HEK293T (cell line): ENCODE results near the gene SREBF2.

Experiments
- CTCF ChIA-PET: fragments of 350-600 bp; formaldehyde crosslinking; extraction: SDS; loops from one replicate; lab custom pipeline; 2021; ENCODE audit warnings: antibody characterized with exemption, inconsistent platforms; lab: Yijun Ruan, JAX
- POLR2A ChIA-PET: fragments of 350-600 bp; formaldehyde crosslinking; extraction: SDS; loops from one replicate; lab custom pipeline; 2020; ENCODE audit warnings: antibody characterized with exemption, inconsistent platforms; lab: Yijun Ruan, JAX
- DNase-seq: peaks from one replicate; pipeline ENCODE4 v3.0.0; 2012; ENCODE audit warnings: mixed read lengths; ENCODE audit errors: extremely low spot score
- ARNT ChIP-seq: fragments of 450-650 bp; IDR thresholded peaks from 2 replicates; pipeline ENCODE4 v1.6.1; 2017; ENCODE audit warnings: mild to moderate bottlenecking
- BHLHE40 ChIP-seq: fragments of 450-650 bp; IDR thresholded peaks from 2 replicates; pipeline ENCODE4 v1.6.1; 2016; ENCODE audit warnings: mild to moderate bottlenecking, moderate library complexity, borderline replicate concordance
- CTBP1 ChIP-seq: fragments of 450-650 bp; IDR thresholded peaks from 2 replicates; pipeline ENCODE4 v1.6.1; 2016; ENCODE audit warnings: borderline replicate concordance
- ELF4 ChIP-seq: fragments of 450-650 bp; IDR thresholded peaks from 2 replicates; pipeline ENCODE4 v1.6.1; 2017; ENCODE audit warnings: antibody characterized with exemption
- FOXA1 ChIP-seq: fragments of 450-650 bp; IDR thresholded peaks from 2 replicates; pipeline ENCODE4 v1.6.1; 2016; ENCODE audit warnings: mild to moderate bottlenecking
- FOXK2 ChIP-seq: fragments of 450-650 bp; IDR thresholded peaks from 2 replicates; pipeline ENCODE4 v1.6.1; 2016; ENCODE audit warnings: mild to moderate bottlenecking
- FOXM1 ChIP-seq: fragments of 450-650 bp; IDR thresholded peaks from 2 replicates; pipeline ENCODE4 v1.6.1; 2017; ENCODE audit warnings: mild to moderate bottlenecking, borderline replicate concordance
- HDGF ChIP-seq: fragments of 450-650 bp; IDR thresholded peaks from 2 replicates; pipeline ENCODE4 v1.6.1; 2017; ENCODE audit warnings: antibody characterized with exemption, borderline replicate concordance
- L3MBTL2 ChIP-seq: fragments of 450-650 bp; conservative IDR thresholded peaks from 2 replicates; pipeline ENCODE4 v1.6.1; 2016; ENCODE audit warnings: mild to moderate bottlenecking
- LEF1 ChIP-seq: fragments of 450-650 bp; IDR thresholded peaks from 2 replicates; pipeline ENCODE4 v1.6.1; 2017; ENCODE audit warnings: mild to moderate bottlenecking, borderline replicate concordance
- NFRKB ChIP-seq: fragments of 450-650 bp; IDR thresholded peaks from 2 replicates; pipeline ENCODE4 v1.6.1; 2016; ENCODE audit warnings: mild to moderate bottlenecking, moderate library complexity
- SP1 ChIP-seq: fragments of 450-650 bp; IDR thresholded peaks from 2 replicates; pipeline ENCODE4 v1.6.1; 2017
- SUZ12 ChIP-seq: fragments of 450-650 bp; IDR thresholded peaks from 2 replicates; pipeline ENCODE4 v1.6.1; 2016; ENCODE audit warnings: mild to moderate bottlenecking
- TARDBP ChIP-seq: fragments of 450-650 bp; IDR thresholded peaks from 2 replicates; pipeline ENCODE4 v1.6.1; 2016
- ZNF384 ChIP-seq: fragments of 450-650 bp; IDR thresholded peaks from 2 replicates; pipeline ENCODE4 v1.6.1; 2016
- TF ChIP-seq, protein P1 (sequence below): fragments of 450-650 bp; IDR thresholded peaks from 2 replicates; pipeline ENCODE4 v1.6.1; 2016

The SREBF2 gene

DNA sequence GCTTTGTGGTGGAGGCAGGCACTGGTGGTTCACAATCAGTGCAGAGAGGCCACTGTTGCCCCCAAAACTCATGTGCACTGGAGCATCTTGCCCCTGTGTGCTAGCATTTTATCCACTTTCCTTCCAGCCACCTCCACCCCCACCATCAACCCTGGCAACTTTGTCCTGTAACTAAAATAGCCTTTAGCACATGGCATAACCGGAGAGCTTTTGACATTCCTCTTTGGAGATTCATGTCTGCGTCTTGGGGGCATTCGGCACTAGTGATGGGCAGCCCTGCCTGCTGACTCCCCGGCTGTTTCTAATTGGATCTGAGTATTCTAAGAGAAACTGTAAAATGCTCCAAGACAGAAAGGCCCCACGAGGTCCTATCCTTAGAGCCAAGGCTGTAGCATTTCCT lies 66.2 kb downstream of the SREBF2 start:
- TF ChIP-seq NFRKB (no peak), FOXA1 (no peak), FOXK2 (no peak), LEF1 (no peak), CTBP1 (no peak), ARNT (no peak), HDGF (no peak), TARDBP (no peak), SP1 (no peak), L3MBTL2 (no peak)
- TF ChIP-seq, protein P1, sequence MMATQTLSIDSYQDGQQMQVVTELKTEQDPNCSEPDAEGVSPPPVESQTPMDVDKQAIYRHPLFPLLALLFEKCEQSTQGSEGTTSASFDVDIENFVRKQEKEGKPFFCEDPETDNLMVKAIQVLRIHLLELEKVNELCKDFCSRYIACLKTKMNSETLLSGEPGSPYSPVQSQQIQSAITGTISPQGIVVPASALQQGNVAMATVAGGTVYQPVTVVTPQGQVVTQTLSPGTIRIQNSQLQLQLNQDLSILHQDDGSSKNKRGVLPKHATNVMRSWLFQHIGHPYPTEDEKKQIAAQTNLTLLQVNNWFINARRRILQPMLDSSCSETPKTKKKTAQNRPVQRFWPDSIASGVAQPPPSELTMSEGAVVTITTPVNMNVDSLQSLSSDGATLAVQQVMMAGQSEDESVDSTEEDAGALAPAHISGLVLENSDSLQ, result no peak
- ChIA-PET CTCF (interaction anchor here (0.6 kb wide), 1 partner anchor 13 kb away, joined by 3 read pairs; no protein-coding TSS in a partner anchor), POLR2A (no interaction called here)
- no peak for DNase-seq

DNA sequence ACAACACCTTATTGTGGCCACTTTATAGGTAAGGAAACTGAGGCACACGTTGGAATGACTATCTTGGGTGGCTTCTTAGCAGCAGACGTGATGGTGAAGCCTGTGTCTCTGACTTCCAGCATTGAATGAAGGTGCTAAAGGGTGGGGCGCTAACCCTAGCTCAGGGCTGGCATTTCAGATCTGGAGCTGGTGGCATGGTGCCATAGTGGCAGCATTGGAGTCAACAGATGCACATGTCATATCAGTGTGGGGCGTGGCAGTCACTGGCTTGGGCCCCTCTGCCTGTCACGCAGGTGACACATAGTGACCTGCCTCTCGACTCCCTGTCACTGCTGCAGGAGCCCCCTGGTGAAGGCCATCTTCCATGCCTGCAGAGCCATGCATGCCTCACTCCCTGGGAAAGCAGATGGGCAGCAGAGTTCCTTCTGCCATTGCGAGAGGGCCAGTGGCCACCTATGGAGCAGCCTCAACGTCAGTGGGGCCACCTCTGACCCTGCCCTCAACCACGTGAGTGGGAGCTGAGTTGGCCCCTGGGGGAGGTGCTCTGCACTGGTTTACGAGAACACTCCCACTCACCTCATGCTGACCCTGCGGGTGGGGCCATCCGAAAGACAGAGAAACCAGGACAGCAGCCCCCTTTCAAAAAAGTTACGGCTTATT lies 67.2 kb downstream of the SREBF2 start:
- no peak for DNase-seq
- TF ChIP-seq ELF4, result no peak
- no peak for TF ChIP-seq ARNT
- TF ChIP-seq L3MBTL2, result no peak
- no peak for TF ChIP-seq HDGF
- no peak for TF ChIP-seq BHLHE40
- TF ChIP-seq FOXA1, result no peak
- TF ChIP-seq SUZ12, result no peak
- TF ChIP-seq CTBP1, result no peak
- TF ChIP-seq, protein P1, result no peak
- no peak for TF ChIP-seq FOXK2
- no peak for TF ChIP-seq SP1
- TF ChIP-seq LEF1, result no peak
- no peak for TF ChIP-seq NFRKB
- no peak for TF ChIP-seq TARDBP
- no peak for TF ChIP-seq FOXM1
- ChIA-PET CTCF (interaction anchor here (0.6 kb wide), 2 partner anchors 12 to 16 kb away, joined by 3 to 4 read pairs; no protein-coding TSS in a partner anchor), POLR2A (no interaction called here)

DNA sequence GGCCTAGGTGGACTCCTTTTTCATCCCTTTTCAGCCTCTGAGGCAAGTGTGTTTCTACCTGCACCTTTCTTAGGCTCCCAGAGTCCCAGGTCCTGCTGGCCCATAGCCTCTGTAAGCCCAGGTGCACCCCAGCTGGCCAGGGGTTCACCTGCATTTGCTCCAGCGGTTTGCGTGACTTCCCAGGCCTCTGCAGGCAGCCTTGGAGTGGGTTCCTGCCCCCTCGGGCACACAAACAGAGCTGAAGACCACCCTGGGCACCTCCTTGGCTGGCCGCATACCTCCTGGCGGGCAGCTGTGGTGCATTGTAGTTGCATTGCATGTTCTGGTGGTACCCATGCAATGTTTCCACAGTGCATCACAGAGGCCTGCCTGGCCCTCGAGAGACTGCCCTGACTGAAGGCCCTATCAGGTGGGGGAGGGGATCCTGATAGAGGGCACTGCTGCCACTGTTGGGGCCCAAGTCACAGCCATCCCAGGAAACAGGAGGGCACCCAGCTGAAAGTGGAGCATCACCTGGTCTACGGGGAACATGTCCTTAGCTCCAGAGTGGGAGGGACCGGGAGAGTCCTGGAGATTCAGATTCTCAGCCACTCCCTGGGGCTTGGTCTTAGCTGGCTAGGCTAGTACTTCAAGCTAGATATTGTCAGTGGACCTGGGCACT lies 67.9 kb downstream of the SREBF2 start:
- TF ChIP-seq, protein P1, result no peak
- no peak for TF ChIP-seq LEF1
- TF ChIP-seq SUZ12, result no peak
- no peak for TF ChIP-seq ELF4
- no peak for TF ChIP-seq ZNF384
- TF ChIP-seq FOXM1, result no peak
- no peak for TF ChIP-seq BHLHE40
- no peak for TF ChIP-seq L3MBTL2
- no peak for TF ChIP-seq SP1
- no peak for TF ChIP-seq ARNT
- no peak for TF ChIP-seq CTBP1
- no peak for TF ChIP-seq NFRKB
- no peak for TF ChIP-seq FOXK2
- TF ChIP-seq FOXA1, result no peak
- TF ChIP-seq TARDBP, result no peak
- TF ChIP-seq HDGF, result no peak
- ChIA-PET POLR2A (no interaction called here), CTCF (no interaction called here)
- no peak for DNase-seq

DNA sequence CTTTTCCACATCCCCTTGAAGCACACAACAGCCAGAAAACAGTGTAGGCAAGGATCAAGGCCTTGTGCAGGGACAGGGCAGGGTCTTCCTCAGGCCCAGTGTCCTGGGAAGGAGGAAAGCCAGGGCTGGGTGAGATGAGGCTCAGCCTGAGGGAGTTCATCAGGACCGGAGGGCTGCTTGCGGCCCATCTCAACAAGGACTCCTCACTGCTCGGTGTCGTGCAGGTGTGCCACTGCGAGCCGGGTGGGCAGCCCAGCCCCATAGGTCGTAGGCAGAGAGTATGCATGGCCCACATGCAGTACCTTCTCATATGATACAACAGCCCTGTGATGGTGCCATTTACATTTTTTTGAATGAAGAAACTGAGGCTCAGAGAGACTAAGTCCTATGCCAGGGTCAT lies 69.1 kb downstream of the SREBF2 start:
- ChIA-PET POLR2A (no interaction called here), CTCF (no interaction called here)
- DNase-seq, result no peak
- TF ChIP-seq SP1, result no peak
- no peak for TF ChIP-seq FOXM1
- no peak for TF ChIP-seq LEF1
- TF ChIP-seq SUZ12, result no peak
- TF ChIP-seq L3MBTL2, result no peak
- no peak for TF ChIP-seq ARNT
- TF ChIP-seq BHLHE40, result no peak
- no peak for TF ChIP-seq CTBP1
- no peak for TF ChIP-seq ELF4
- TF ChIP-seq ZNF384, result no peak
- no peak for TF ChIP-seq TARDBP
- TF ChIP-seq, protein P1, result no peak
- no peak for TF ChIP-seq NFRKB
- TF ChIP-seq HDGF, result no peak
- no peak for TF ChIP-seq FOXK2
- no peak for TF ChIP-seq FOXA1

DNA sequence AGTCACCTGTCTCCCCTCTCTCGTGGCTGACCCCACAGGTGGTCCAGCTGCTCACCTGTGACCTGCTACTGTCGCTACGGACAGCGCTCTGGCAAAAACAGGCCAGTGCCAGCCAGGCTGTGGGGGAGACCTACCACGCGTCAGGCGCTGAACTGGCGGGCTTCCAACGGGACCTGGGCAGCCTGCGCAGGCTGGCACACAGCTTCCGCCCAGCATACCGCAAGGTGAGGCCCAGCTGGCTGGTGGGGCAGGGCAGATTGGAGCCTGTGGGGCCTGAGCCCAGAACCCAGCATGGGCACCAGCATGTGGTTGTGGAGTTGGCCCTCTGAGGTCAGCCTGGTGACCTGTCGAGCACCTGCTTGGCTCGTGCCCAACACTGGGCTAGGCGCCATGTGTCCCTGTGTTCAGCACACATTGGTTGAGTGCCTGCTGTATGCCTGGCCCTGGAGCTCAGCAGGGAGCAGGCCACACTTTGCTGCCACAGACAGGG lies 70.1 kb downstream of the SREBF2 start:
- TF ChIP-seq BHLHE40 (no peak), FOXA1 (no peak), TARDBP (no peak), SP1 (no peak), HDGF (no peak), ELF4 (no peak)
- TF ChIP-seq, protein P1, result no peak
- CTCF ChIA-PET, result interaction anchor here (1.3 kb wide), 1 partner anchor 206 kb away, joined by 5 read pairs; no protein-coding TSS in a partner anchor
- DNase-seq, result no peak
- POLR2A ChIA-PET, result interaction anchor here (0.8 to 1.4 kb wide), 2 partner anchors 19 to 44 kb away, joined by 3 to 5 read pairs; partner anchors contain the start of gene CENPM
